Common myeloid progenitor, CD34-positive (primary cell): ENCODE measurements around the gene BAG1.

Source experiments
- CTCF ChIA-PET: fragments of 350-600 bp; sonication (Branson Sonifier 250); formaldehyde crosslinking; loops from one replicate; lab custom pipeline; 2021; ENCODE audit warnings: antibody characterized with exemption; lab: Charles Lee
- POLR2A ChIA-PET: fragments of 350-600 bp; sonication (Branson Sonifier 250); formaldehyde crosslinking; loops from one replicate; lab custom pipeline; 2021; ENCODE audit warnings: antibody characterized with exemption; lab: Charles Lee
- DNase-seq, 3 donors: peaks; one replicate each; pipeline versions ENCODE4 v3.0.0 to v3.0.0-alpha.2; 2013
- H3K27ac ChIP-seq, 2 experiments: 1 replicate in 1 of 2; 2 replicates in 1 of 2; pipeline ENCODE4 v1.7.0; 2013; ENCODE audit warnings: inconsistent platforms in 2 of 2, low read length in 2 of 2, mild to moderate bottlenecking in 2 of 2, low read depth in 1 of 2, moderate library complexity in 1 of 2; ENCODE audit not compliant: severe bottlenecking in 2 of 2, insufficient read depth in 1 of 2, poor library complexity in 1 of 2
- H3K27me3 ChIP-seq, 5 experiments: replicated peaks in 2 of 5; 1 replicate in 3 of 5; 2 replicates in 2 of 5; pipeline versions ENCODE4 v1.6.1 to v1.7.0; 2013; ENCODE audit warnings: low read length in 4 of 5, mild to moderate bottlenecking in 2 of 5, moderate library complexity in 2 of 5, inconsistent platforms in 1 of 5; ENCODE audit not compliant: insufficient read depth in 5 of 5, control insufficient read depth in 4 of 5
- H3K36me3 ChIP-seq, 4 experiments: 1 replicate in 2 of 4; 2 replicates in 2 of 4; pipeline versions ENCODE4 v1.6.1 to v1.7.0; 2013; ENCODE audit warnings: low read length in 3 of 4, control low read depth in 1 of 4, mild to moderate bottlenecking in 1 of 4; ENCODE audit not compliant: control insufficient read depth in 4 of 4, insufficient read depth in 4 of 4
- H3K4me1 ChIP-seq, 4 experiments: 1 replicate in 3 of 4; 2 replicates in 1 of 4; pipeline versions ENCODE4 v1.6.1 to v1.7.1; 2013; ENCODE audit warnings: low read length in 3 of 4, mild to moderate bottlenecking in 3 of 4, control low read depth in 1 of 4, inconsistent platforms in 1 of 4, moderate library complexity in 1 of 4; ENCODE audit not compliant: control insufficient read depth in 4 of 4, insufficient read depth in 4 of 4; ENCODE audit errors: control extremely low read depth in 1 of 4
- H3K4me3 ChIP-seq, 7 experiments: 1 replicate in 4 of 7; 2 replicates in 3 of 7; pipeline versions ENCODE4 v1.5.1 to v1.7.0; 2013; ENCODE audit warnings: mild to moderate bottlenecking in 7 of 7, low read length in 6 of 7, moderate library complexity in 6 of 7, inconsistent platforms in 2 of 7, low read depth in 2 of 7, control low read depth in 1 of 7; ENCODE audit not compliant: insufficient read depth in 4 of 7, control insufficient read depth in 1 of 7; ENCODE audit errors: extremely low read depth in 1 of 7
- H3K9me3 ChIP-seq, 5 experiments: 1 replicate in 4 of 5; 2 replicates in 1 of 5; pipeline versions ENCODE4 v1.6.1 to v1.7.1; 2013; ENCODE audit warnings: low read length in 4 of 5, mild to moderate bottlenecking in 2 of 5, inconsistent platforms in 1 of 5, low read depth in 1 of 5, moderate library complexity in 1 of 5; ENCODE audit not compliant: control insufficient read depth in 4 of 5, insufficient read depth in 2 of 5; ENCODE audit errors: control extremely low read depth in 1 of 5
- WGBS: methylation state at CpG from one replicate; pipeline ENCODE4 v1.1.5; 2013; ENCODE audit not compliant: insufficient coverage; 5-methylcytosine and 5-hydroxymethylcytosine counted together

BAG1 gene

DNA sequence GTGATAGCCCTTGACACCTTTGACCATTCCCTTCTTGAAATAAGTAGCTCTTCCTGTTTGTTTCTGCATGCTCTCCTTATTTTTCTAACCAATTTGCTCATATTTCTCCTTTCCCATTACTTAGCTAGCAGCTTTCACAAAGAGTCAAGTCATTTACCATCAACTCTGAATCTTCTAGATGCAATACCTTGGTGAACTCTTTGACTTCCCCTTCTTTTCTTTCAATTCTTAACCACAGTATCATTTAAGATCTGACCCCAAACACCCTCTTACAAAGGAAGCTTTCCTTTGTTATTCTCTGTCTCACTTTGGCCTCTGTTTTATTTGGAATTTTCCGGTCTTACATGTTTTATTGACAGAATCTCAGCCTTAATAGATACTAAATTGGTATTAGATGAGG is 39.9 kb upstream of the BAG1 start:
- DNase-seq = peak in 2 of 3 donors; percentile 50 to 57
- no CpG with 5 or more reads among the region's 1 CpG for WGBS
- POLR2A ChIA-PET = interaction anchor here (1.2 kb wide), 1 partner anchor 14 kb away, joined by 3 read pairs; the partner anchor contains the start of gene NFX1
- peaks cover 0 to 11% (median 8%) of the 10 kb centered on the region in 4 experiments for H3K4me1 ChIP-seq
- H3K27ac ChIP-seq = no peak overlapping the region
- H3K4me3 ChIP-seq = no peak overlapping the region
- no peaks in the 10 kb centered on the region for H3K27me3 ChIP-seq
- H3K36me3 ChIP-seq = peaks cover 35 to 89% (median 67%) of the 10 kb centered on the region in 4 experiments
- CTCF ChIA-PET = interaction anchor here (1.0 to 4.3 kb wide), 4 partner anchors 8 to 19 kb away, joined by 3 to 23 read pairs (median 4); no protein-coding TSS in a partner anchor
- H3K9me3 ChIP-seq = no peaks in the 10 kb centered on the region

- ChIA-PET POLR2A (no interaction called here), CTCF (interaction anchor here (0.9 to 1.8 kb wide), 4 partner anchors 9 to 20 kb away, joined by 3 to 5 read pairs (median 4); no protein-coding TSS in a partner anchor)
- peaks cover 29 to 47% (median 43%) of the 10 kb centered on the region in 4 experiments for H3K4me1 ChIP-seq
- peaks cover 26 to 69% (median 57%) of the 10 kb centered on the region in 4 experiments for H3K36me3 ChIP-seq
- H3K27me3 ChIP-seq = no peaks in the 10 kb centered on the region
- H3K9me3 ChIP-seq = no peaks in the 10 kb centered on the region
- no peak overlapping the region for H3K4me3 ChIP-seq
- peak overlapping the region in 1 of 2 experiments; percentile 27 for H3K27ac ChIP-seq
- DNase-seq = no peak
- 90% methylated on average over 2 of the region's 2 CpGs for WGBS
Observed at GRCh38 chr9:33300546-33300945, 36.0 kb upstream of the BAG1 start.

DNA sequence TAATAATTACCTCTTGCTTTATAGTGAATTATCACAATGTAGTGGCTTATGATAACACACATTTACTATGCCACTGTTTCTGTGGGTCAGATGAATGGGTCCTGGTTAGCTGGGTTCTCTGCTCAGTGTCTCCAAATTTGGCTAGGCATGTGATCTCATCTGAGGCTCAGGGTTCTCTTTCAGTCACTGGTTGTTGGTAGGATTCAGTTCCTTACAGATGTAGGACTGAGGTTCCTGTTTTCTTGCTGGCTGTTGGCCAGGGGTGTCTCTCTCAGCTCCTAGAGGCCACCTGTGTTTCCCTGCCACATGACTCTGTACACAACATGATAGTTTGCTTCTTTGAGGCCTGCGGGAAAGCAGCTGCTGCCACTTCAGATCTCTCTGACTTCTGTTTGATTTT is 32.9 kb upstream of the BAG1 start:
- POLR2A ChIA-PET = interaction anchor here (1.1 kb wide), 1 partner anchor 11 kb away, joined by 5 read pairs; no protein-coding TSS in a partner anchor

DNA sequence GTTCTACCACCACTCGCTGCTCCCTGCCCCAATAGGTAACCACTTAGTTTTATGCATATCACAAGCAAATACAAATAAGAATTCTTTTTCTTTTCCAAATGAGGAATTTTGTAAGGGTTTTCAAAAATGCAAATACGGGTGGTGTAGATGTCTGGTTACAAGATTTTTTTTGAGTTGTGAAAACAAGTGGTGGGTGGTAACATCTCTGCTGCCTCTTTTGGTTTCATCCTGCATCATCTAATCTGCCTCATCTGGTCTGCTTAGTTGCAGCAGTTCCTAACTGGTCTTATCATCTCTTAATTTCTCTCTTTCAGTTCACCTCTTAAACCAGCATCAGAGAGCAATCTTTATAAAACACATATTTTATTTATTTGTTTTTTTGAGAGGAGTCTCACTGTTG is 31.1 kb upstream of the BAG1 start:
- ChIA-PET POLR2A (no interaction called here), CTCF (interaction anchor here (1.1 to 4.3 kb wide), 2 partner anchors 10 to 16 kb away, joined by 3 to 39 read pairs; no protein-coding TSS in a partner anchor)
- no CpG with 5 or more reads among the region's 2 CpGs for WGBS
- DNase-seq = no peak
- H3K4me3 ChIP-seq = no peak overlapping the region
- no peaks in the 10 kb centered on the region for H3K27me3 ChIP-seq
- no peaks in the 10 kb centered on the region for H3K9me3 ChIP-seq
- peak overlapping the region in 1 of 2 experiments; percentile 78 for H3K27ac ChIP-seq
- peaks cover 8 to 72% (median 45%) of the 10 kb centered on the region in 4 experiments for H3K36me3 ChIP-seq
- H3K4me1 ChIP-seq = peaks cover 35 to 59% (median 55%) of the 10 kb centered on the region in 4 experiments

More for the DNA sequence above, 32.9 kb upstream of the BAG1 start:
- 0% methylated on average over 1 of the region's 1 CpG for whole genome bisulfite sequencing
- H3K27me3 ChIP-seq = no peaks in the 10 kb centered on the region
- CTCF ChIA-PET = interaction anchor here (1.1 to 4.3 kb wide), 6 partner anchors 8 to 23 kb away, joined by 3 to 39 read pairs (median 4); no protein-coding TSS in a partner anchor
- H3K4me3 ChIP-seq = peak overlapping the region in 2 of 7 experiments; percentile 25 to 40
- DNase-seq = peak; percentile 85 to 97 (median 97)
- H3K36me3 ChIP-seq = peaks cover 18 to 74% (median 54%) of the 10 kb centered on the region in 4 experiments
- H3K9me3 ChIP-seq = no peaks in the 10 kb centered on the region
- peaks cover 29 to 46% (median 41%) of the 10 kb centered on the region in 4 experiments for H3K4me1 ChIP-seq
- H3K27ac ChIP-seq = peak overlapping the region; percentile 18 to 78

- H3K9me3 ChIP-seq = no peaks in the 10 kb centered on the region
- H3K36me3 ChIP-seq = peaks cover 6 to 65% (median 39%) of the 10 kb centered on the region in 4 experiments
- H3K4me1 ChIP-seq = peaks cover 35 to 61% (median 56%) of the 10 kb centered on the region in 4 experiments
- no peaks in the 10 kb centered on the region for H3K27me3 ChIP-seq
- ChIA-PET CTCF (interaction anchor here (1.3 kb wide), 1 partner anchor 9 kb away, joined by 3 read pairs; no protein-coding TSS in a partner anchor), POLR2A (no interaction called here)
- 97% methylated on average over 5 of the region's 12 CpGs for WGBS
- no peak overlapping the region for H3K4me3 ChIP-seq
- peak overlapping the region in 1 of 2 experiments; percentile 40 for H3K27ac ChIP-seq
- no peak for DNase-seq
Observed at GRCh38 chr9:33294670-33295432, 30.3 kb upstream of the BAG1 start.

DNA sequence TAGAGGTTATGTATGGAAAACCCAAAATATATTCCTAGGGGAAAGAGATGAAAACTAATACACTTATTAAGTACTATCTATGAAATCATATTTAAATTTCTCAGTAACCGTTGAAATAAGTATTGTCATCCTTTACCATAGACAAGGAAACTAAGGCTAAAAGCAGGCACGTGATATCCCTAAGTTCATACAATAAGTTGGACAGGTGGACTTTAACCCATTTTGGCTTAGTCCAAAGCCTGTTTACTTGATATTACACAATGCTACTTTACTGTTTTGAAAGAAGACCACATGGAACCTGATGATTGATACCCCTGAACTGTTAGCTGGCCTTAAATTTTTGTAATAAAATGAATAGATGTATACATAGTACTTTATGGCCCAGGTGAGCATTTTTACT is 29.3 kb upstream of the BAG1 start:
- ChIA-PET POLR2A (no interaction called here), CTCF (interaction anchor here (1.3 kb wide), 1 partner anchor 10 kb away, joined by 3 read pairs; no protein-coding TSS in a partner anchor)
- peaks cover 6 to 57% (median 37%) of the 10 kb centered on the region in 4 experiments for H3K36me3 ChIP-seq
- peak overlapping the region in 1 of 2 experiments; percentile 40 for H3K27ac ChIP-seq
- no peak for DNase-seq
- H3K4me1 ChIP-seq = peaks cover 30 to 65% (median 56%) of the 10 kb centered on the region in 4 experiments
- H3K27me3 ChIP-seq = no peaks in the 10 kb centered on the region
- H3K9me3 ChIP-seq = no peaks in the 10 kb centered on the region
- H3K4me3 ChIP-seq = no peak overlapping the region
- 100% methylated on average over 2 of the region's 2 CpGs for WGBS
